CD4-positive, alpha-beta T cell treated with Interleukin-10 for 1 hour (primary cell): ENCODE data around the gene PTAR1.

ENCODE experiments used
- DNase-seq: peaks from one replicate; pipeline ENCODE4 v3.0.0-alpha.2; 2020

PTAR1 gene

DNA sequence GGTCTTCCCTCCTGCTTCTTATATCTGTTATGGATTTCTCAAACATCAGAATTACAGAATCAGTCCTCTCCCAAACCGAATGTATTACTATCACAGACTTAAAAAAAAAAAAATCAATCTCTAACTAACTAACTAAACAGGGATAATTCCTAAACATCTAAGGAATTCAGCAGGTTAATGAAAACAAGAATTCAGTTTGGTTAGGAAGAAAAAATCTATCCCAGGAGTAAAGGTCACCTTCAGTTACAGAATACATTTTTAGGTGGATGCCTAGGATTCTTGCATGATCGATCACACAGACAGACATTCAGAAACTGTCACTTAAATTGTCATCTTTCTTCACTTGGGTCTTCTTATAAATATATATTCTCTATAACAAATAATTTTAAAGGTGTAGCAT lies 11.5 kb downstream of the PTAR1 start:
- DNase-seq, result no peak

DNA sequence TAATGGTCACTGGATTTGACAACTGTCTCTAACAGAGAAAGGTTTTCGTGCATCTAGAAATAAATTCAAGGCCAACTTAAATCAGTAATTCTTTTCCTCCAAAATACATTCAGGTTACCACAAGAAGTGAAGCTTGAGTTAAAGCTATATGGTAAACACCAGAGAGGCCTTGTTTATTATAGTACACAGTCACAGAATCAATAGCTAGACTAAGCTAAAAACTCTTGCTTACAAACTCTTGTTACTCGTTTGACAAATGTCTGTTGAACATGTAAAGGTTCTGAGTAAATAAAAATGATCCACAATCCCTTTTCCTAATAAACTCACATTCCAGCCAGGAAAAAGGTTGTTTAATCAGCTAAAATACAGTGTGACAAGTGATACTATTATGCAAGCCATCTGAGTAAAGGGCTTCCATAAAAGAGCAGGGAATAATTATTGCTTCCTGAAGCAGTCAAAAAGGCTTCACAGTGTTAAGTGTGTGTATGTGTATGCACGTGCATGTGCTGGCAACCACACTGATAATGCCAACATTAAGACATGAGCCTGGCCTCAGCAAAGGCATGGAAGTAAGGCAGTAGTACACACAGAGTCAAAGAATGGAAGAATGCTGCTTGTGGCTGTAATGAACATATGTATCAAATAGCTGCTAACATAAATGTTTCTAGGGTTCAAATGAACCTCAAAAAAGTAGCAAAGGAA lies 12.8 kb downstream of the PTAR1 start:
- DNase-seq, result no peak

DNA sequence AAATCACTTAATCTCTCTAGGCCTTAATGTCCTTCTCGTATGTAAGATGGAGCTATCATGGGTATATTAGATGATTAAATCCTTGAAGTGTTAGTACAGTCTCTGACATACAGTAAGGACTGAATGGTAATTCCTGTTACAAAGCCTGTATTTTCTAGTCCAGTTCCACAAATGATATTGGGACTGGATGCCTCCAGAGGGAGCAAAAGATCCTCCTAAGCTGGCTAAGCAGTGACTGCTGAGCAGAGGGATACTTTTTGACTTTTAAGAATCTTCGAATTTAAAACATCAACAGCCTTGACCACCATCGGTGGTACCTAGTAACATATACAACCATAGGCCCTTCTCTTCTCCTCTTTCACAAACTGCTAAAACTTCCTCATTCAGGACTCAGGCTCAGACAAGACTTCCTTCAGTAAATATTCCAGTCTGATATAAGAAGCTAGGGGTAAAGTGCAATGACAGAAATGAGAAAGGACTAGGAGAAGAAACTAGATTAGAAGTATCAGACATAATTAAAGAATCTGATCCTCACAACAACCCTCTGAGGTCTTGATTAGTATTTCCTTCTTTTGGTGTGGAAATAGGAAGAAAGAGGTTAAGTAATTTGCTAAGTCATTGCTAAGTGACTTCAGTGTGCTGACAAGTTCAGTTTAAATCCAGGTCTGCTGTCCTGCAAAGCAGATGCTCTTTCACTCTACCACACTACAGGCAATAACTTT lies 13.9 kb downstream of the PTAR1 start:
- no peak for DNase-seq

DNA sequence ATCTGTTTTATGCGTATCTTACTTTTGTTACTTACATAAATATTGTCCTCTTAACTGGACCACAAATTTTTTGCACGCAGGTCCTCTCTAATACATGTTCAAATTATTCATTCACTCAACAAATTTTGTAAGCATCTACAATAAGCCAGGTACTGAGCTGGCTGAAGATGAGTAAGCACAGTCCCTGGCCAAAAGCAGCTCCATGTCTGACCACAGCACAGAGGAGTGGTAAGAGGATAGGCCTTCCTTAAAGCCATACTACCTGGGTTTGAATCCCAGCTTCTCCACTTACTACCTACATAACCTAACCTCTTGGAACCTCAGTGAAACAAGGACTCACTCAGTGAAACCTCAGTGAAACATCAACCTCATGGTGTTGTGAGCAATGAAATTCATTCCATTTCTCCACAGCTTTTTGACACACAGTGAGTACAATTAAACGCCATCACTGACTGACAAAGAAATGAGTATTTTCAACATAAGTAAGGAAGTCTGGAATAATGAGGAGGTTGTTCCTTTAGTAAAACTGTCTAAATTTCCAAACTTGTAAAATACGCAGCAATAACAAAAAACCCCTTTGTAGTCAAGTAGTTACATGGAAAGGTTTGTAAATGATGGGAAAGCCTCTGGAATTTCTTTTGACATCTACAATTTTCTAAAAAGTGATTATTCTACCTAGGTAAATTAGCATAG lies 15.0 kb downstream of the PTAR1 start:
- DNase-seq, result no peak

DNA sequence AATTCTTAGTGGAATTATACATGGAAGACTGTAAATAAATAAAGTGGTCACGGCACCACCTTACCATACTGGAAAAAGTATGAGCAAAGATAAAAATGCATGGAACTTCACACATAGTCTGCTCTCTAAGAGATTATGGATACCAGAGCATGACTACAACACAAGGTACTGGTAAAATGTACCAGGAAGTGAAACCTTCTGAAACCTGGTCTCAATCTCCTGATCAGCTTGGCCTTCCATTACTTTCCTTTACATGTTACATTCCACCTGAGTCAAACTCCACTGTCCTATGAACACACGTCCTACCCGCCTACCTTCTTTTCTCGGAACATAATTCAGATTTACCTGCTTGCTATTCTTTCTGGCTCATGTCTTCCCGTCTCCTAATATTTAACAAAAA lies 15.9 kb downstream of the PTAR1 start:
- DNase-seq, result no peak

DNA sequence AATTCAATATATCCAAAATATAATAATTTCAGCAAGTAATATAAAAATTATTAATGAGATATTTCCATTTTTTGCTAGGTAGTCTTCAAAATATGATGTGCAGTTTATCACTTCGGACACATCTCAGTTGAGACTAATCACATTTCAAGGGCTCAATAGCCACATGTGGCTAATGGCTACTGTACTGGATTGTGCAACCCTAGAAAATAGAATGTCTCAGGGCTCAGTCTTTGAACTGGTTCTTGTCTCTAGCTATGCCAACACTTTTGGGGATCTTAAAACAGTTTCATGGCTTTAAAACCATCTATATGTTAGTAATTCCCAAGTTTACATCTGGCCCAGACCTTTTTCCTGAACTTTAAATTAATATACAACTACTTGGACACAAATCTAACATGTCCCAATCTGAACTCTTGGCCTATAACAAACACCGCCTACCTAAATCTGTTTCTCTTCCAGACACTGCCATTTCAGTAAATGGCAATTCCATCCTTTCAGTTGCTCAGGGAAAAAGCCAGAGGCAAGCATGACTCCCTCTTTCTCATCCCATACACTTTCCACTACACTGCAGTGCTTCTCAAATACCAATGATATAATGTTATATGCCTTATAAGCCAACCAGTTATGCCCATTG lies 18.8 kb downstream of the PTAR1 start:
- no peak for DNase-seq

DNA sequence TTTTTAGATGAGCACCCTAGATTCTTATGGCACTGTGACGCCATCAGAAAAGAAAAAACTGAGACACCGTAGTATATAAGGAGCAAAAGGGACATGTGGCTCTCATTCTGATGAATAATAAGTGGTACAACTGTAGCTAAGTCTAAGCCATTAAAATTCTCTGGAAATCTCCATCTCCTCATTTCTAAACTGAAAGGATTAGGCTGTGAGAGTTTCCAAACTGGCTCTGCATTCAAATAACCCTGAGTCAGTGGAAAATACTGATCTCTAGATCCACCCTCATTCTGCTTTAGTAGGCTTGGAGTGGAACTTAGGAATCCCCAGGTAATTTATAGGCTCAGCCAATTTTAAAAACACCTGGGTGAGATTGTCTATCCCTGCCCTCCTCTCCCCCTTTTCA lies 28.5 kb downstream of the PTAR1 start:
- no peak for DNase-seq

DNA sequence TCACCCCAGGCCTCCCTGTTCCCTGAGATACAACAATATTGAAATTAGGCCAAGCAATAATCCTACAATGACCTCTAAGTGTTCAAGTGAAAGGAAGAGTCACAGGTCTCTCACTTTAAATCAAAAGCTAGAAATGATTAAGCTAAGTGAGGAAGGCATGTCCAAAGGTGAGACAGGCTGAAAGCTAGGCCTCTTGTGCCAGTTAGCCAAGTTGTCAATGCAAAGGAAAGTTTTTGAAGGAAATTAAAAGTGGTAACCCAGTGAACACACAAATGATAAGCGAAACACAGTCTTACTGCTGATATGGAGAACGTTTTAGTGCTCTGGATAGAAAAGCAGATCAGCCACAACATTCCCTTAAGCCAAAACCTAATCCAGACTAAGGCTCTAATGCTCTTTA lies 39.8 kb downstream of the PTAR1 start:
- no peak for DNase-seq

DNA sequence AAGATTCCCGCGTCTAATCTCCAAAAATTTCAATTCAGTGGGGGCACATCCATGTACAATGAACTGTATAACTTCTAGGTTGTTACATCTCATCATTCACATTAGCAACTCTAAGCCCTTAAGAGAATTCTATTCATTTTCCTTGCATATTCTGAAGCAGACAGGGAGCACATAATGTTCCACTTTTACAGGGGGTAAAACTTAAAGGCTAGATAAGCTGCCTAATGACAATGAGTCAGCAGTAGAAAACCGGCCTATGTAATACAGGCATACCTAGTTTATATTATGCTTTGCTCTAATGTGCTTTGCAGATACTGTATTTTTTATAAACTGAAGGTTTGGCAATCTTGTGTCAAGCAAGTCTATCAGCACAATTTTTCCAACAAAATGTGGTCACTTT lies 40.4 kb downstream of the PTAR1 start:
- no peak for DNase-seq

DNA sequence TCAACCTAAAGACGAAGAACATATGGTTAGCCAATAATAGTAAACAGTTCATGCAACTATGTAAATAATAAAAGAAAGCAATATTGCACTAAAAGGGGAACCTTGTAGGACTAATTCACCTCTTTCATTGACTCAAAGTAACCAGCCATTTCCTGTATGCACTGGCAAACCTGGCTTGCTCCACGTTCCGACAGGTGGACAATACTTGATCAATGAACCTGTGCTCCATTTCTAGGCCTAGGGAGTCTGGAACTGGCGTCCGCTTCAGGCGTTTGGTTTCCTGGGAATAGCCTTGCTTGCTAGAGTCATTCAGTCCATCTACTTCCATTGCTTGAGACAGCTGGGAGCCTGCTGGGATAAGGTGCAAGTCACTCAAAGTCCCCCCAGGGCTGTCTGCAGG lies 41.6 kb downstream of the PTAR1 start:
- DNase-seq, result no peak

DNA sequence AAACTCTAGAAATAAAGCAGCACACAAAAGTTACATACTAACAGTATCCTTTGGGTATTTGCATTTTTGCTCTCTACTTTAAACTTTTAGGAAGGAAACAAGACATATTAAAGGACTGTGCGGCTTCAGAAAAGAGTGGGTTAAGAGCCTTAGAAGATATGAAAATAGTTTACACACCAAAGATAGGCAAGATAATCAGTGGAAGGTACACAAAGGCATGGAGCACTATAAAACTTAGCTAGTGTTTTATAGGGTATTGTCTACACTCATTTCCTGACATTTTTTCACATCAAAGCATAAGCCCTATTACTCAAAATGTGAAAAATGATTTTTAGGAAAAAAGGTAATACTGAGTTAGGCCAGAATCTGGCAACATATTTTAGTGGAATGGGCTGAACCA lies 44.0 kb downstream of the PTAR1 start:
- DNase-seq, result no peak

DNA sequence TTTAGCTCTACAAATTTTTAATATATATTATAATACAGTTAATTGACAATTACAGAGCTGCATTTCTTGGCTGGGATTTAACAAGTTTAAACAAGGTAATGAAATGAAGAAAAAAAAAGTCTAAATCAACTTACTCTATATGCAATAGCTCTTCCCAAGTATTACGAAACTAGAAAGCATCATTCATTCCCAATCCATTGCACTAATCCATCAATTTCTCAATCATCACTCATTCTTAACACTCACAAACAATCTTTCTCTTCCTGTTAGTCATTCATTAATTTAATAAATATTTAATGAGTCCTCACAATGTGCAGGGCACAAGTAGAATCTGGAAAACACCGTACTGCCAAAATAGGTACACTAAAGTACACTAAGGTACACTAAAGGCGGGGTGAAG lies 44.7 kb downstream of the PTAR1 start:
- no peak for DNase-seq

DNA sequence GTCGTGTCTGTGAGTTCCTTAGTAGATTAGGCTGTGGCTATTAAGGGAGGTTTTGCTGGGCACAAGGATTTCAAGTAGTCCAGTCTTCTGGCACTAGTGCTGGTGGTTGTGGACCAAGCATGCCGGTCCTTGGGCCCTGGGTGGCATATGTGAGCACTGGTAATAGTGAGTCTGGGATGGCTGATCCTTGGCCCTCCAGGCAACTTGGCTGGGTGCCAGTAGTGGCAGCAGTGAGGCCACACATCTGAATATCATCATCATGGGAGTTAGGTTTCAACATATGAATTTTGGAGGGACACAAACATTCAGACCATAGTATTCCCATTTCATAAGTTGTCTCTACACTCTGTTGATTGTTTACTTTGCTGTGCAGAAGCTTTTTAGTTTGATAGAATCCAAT lies 62.3 kb downstream of the PTAR1 start:
- no peak for DNase-seq

DNA sequence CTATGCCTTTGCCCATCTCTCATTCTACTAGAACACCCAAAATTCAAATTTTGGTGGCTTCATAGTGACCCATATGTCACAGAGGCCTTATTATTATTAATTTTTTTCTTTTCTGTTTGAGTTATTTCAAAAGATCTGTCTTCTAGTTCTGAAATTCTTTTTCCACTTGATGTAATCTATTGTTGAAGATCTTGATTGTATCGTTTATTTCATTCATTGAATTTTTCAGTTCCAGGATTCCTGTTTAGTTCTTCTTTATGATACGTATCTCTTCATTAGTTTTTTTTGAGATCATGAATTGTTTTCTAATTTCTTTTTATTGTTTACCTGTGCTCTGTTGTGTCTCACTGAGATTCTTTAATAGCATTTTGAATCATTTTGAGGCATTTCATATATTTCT lies 63.0 kb downstream of the PTAR1 start:
- no peak for DNase-seq

DNA sequence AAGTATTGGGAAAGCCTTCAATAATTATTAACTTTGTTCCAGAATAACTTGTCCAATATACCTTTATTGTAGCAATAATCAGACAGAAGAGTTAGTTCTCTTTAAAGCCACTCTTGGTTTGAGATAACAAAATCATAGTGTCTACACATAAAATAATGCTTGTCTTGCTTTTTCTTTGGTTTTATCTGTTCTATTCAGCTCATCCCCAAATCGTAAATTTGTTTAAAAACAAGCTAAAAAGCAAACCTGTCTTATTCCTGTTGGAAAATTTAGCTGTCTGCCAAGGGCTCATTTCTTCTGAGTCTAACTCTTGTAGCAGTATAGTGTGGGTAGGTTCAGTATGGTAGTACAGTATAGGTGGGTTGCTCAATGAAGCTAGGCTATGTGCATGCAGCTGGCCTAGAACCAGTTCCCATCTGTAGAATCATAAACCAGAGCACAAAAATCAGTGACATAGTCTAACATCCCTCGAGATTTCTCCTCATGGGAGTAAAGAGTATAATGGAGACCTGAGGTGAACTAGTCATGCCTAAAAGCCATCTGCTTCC lies 69.7 kb downstream of the PTAR1 start:
- DNase-seq, result no peak

DNA sequence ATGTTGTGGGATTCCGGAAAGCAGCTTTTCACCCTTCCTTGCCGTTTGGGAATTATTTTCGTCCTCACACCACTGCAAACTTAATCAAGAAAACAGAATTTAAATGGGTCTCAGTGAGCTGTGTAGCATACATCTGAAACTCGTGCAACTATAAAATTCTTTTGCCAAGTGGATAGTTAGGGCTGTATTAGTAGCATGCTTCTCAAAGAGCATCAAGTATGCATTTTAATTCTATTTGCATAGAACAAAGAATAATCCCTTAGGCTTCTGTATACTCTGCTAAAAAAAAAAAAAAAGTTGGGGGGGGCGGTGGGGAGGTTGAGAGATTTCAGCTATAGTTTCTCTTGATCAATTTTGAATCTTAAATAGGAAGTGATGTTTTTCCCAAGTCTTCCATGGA lies 75.9 kb downstream of the PTAR1 start:
- no peak for DNase-seq

DNA sequence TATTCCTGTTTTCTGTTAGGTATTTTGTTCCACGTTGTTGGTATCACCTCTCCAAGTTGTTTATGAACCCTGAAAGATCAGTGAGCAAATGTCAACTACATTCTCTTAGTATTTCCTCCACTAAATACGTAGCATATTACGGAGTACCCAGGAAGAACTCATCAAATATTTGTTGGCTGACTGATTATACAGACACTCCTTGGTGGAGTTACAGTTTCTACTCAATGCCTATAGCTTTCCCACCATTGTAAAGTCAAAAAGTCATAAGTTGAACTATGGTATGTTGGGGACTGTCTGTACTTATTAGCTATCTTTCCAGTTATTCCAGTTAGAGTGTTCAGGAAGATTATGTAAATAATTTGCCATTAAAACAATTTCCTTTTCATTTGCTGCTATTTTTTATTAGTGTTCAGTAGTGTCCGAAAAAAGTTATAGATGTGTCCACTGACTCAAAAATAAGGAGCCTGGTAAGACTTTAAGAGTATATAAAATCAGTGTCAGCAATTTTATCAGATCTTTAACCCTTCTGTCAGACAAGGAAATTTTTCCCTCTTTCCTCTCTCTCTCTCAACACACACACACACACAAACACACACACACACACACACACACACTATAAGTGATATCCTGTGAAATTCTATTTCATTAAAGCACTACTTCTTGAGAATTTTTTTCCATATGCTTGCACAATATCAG lies 80.8 kb downstream of the PTAR1 start:
- no peak for DNase-seq

DNA sequence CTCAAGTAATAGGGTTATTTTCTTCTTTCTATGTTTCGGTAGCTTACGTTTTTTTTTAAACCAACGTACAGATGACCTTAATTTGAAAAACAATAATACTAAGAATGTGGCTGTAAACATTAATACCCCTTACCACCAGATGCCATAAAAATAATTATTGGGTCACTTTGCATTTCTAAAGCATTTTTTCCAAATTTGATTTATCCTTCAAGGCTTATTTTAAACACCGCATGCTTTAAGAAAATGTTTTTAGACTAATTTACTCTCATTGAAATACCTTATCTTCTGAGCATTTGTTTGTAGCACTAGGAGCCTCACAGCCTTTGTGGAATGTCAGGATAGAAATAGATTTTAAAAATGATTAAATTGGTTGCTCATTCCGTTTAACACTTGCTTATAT lies 81.9 kb downstream of the PTAR1 start:
- DNase-seq, result no peak

DNA sequence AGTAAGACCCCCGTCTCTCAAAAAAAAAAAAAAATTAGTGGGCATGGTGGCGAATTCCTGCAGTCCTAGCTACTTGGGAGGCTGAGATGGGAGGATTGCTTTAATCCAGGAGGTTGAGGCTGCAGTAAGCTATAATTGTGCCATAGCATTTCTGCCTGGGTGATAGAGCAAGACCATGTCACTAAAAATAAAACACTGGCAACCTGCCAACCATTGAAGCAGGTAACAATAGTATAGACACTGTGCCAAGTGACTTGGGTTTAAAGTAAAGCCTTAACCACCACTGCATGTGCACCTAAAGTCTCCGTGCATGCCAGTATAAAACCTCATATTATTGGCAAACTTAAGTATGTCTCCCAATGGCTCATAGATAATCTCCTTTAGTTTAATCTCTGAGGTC lies 84.2 kb downstream of the PTAR1 start:
- DNase-seq, result no peak

DNA sequence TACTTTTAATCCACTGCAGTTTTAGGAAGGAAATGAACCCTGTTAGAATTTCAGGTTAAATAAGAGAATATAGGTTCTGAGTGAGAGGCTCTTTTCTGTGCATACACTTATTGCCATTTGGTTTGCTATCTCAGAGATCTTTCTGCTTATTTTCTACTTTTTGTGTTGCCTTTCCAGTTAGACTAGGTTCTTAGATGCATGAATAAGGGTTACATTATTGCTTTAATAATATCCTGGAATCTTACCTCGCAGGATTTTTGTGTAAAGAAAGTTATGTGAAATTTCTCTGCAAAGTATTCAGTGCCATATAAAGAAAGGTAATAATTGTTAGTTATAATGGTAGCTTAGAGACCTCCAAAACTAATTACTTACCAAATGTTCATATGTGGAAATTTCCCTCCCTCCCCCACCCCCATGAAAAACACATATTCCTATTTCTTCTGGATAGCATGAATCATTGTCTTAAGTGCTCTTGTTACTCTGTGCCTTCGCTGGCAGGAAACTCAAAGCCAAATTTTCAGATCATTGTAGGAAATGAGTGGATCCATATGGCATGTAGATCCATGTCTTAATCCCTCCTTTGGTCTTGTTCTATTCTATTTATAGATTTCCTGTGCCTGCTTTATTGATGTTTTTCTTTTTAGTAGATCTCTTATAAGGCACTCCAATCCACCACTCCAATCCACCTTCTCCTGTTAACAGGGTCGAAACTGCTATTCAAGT lies 84.9 kb downstream of the PTAR1 start:
- no peak for DNase-seq

DNA sequence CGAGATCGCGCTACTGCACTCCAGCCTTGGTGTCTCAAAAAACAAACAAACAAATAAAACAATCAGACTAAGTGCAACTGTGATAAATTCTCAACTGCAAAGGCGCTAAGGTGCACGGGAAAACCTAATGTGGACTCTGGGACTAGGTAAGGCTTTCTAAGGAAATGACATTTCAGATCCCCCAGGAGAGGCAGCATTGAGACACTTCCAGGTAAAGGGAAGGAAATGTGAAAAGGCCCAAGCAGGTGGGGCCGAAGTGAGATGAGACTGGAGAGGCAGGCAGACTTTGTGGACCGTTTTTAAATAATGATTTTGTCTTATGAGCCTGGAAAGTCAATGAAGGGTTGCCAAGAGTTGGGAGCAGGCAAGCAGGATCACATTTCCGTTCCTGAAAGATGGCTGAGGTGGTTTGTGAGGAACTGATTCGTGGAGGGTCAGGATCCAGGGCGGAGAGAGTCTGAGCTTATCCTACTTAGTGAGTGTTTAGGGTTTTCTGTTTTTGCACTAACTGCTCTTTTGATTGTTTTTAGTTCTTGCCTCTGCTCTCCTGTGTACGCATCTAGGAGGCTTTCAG lies 85.6 kb downstream of the PTAR1 start:
- no peak for DNase-seq

DNA sequence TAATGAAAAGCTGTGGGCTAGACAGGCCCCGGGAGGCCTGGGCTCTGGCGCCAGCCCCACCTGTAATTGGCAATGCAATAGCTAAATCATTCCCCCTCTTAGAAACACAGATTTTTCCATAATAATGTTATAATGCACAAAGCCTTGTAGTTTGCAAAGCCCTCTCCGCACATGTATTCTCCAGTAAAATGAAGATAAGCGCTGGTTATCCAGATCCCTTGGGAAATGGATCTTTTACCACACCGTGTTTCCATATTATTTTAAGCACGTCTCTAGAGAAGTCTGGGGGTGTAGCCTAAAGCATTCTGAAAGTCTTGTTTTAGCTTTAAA lies 86.5 kb downstream of the PTAR1 start:
- DNase-seq, result no peak
